ENCODE results near the gene HTRA3. TPM values are rescaled to one million over a fixed set of nuclear protein-coding genes. Genes with fewer than 3 reads are reported as not detected.

The HTRA3 gene
- total RNA-seq, 1 experiment from 2014 or later: not detected

DNA sequence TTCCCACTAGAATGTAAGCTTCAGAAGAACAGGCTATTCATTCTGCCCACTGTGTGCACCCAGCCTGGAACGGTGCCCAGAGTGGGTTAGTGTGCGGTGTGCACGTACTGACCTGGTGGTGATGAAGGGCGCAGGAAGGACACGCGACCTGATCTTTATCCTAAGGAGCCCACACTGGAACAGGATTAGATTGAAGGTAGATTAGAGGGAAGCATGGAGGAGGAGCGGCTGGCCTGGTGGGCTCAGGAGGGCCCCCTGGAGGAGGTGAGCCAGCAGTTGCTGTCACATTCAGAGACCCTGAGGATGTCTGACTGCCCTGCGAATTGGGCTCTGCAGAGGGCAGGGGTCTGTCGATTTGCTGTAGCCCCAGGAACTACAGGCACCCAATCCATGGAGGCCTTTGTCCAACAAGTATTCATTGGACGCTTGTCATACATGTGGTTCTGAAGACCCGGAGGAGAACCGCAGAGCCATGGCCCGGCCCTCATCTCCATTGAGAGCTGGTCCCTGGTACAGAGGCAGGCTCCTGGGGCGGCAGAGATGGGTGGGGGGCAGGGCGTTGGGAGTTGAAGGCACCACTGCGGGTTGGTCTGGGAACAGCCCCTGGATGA, 73.2 kb downstream of the HTRA3 start:
- BruUV-seq (replicated peaks): no TSS peak
- intact Hi-C loops (cut with micrococcal nuclease; ENCODE audit: unreplicated experiment): no loop called here
- TF ChIP-seq, protein P1, sequence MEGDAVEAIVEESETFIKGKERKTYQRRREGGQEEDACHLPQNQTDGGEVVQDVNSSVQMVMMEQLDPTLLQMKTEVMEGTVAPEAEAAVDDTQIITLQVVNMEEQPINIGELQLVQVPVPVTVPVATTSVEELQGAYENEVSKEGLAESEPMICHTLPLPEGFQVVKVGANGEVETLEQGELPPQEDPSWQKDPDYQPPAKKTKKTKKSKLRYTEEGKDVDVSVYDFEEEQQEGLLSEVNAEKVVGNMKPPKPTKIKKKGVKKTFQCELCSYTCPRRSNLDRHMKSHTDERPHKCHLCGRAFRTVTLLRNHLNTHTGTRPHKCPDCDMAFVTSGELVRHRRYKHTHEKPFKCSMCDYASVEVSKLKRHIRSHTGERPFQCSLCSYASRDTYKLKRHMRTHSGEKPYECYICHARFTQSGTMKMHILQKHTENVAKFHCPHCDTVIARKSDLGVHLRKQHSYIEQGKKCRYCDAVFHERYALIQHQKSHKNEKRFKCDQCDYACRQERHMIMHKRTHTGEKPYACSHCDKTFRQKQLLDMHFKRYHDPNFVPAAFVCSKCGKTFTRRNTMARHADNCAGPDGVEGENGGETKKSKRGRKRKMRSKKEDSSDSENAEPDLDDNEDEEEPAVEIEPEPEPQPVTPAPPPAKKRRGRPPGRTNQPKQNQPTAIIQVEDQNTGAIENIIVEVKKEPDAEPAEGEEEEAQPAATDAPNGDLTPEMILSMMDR (IDR thresholded peaks at IDR 0.05; ENCODE audit: unreplicated experiment): no peak
- CTCF ChIA-PET: no interaction called here
- no peaks in the 10 kb centered on the region for H3K36me3 Mint-ChIP-seq (ENCODE audit: insufficient read depth, unreplicated experiment)
- no peak overlapping the region for H3K27ac Mint-ChIP-seq (ENCODE audit: unreplicated experiment)
- H3K27me3 Mint-ChIP-seq (ENCODE audit: unreplicated experiment): peaks cover 65% of the 10 kb centered on the region
- H3K9me3 Mint-ChIP-seq (ENCODE audit: low read depth, unreplicated experiment): no peaks in the 10 kb centered on the region
- no peaks in the 10 kb centered on the region for H3K4me1 Mint-ChIP-seq (ENCODE audit: low read depth, unreplicated experiment)
- DNase-seq: no peak
- H3K4me3 Mint-ChIP-seq (ENCODE audit: low read depth, unreplicated experiment): no peak overlapping the region

DNA sequence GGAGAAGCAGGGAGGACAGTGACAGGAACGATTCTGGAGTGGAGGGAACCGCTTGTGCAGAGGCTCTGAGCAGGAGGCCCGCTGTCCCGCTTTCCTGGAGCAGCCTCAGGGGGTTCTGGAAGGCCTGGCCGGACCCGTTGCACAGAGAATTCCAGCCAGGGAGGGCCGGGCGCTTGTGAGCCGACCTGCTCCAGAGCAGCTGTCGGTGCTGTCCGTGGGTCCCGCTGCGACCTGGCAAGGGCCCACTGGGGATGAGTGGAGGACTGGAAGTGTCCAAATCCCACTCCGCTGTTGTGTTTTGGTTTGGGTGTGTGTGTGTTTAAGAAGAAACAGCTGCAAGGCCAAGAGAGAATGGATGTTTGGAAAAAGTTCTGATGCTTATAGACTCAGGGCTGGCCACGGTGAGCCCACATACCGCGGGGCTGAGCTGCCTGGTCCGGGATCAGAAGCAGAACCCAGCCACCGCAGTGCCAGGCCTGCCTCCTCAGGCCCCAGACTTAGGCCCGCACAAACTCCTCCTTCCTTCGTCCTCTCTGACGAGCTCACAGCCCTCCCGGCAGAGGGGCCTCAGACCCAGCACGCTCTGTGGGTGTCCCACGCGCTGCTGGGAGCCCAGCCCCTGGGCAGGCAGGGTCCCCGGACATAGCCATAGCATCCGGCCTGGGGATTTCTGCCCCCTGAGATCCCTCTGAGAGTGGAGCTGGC, 73.9 kb downstream of the HTRA3 start:
- Mint-ChIP-seq H3K4me1 (ENCODE audit: low read depth, unreplicated experiment) (no peaks in the 10 kb centered on the region), H3K27me3 (ENCODE audit: unreplicated experiment) (peaks cover 58% of the 10 kb centered on the region)

DNA sequence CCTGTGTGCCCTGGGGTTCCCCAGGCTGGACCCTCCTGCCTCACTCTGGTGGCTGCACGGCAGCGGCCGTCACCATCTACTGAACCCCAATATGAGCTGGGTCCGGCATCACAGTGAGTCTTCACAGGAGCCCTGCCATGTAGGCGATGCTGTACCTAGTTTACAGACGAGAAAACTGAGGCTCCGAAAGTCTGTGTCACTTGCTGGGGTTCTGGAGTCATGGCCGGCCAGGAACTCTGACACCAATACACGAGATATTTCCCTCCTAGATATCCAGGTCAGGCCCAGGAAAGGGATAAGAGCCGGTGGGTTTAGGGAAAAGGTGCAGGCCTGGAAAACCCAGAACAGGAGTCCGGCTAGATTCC, 74.4 kb downstream of the HTRA3 start:
- H3K4me1 Mint-ChIP-seq (ENCODE audit: low read depth, unreplicated experiment): no peaks in the 10 kb centered on the region
- intact Hi-C loops (cut with micrococcal nuclease; ENCODE audit: unreplicated experiment): no loop called here
- no TSS peak for BruUV-seq (replicated peaks)
- H3K27me3 Mint-ChIP-seq (ENCODE audit: unreplicated experiment): peaks cover 53% of the 10 kb centered on the region
- no peaks in the 10 kb centered on the region for H3K9me3 Mint-ChIP-seq (ENCODE audit: low read depth, unreplicated experiment)
- no peaks in the 10 kb centered on the region for H3K36me3 Mint-ChIP-seq (ENCODE audit: insufficient read depth, unreplicated experiment)
- no peak overlapping the region for H3K4me3 Mint-ChIP-seq (ENCODE audit: low read depth, unreplicated experiment)
- CTCF ChIA-PET: no interaction called here
- no peak for DNase-seq
- TF ChIP-seq, protein P1 (IDR thresholded peaks at IDR 0.05; ENCODE audit: unreplicated experiment): no peak
- no peak overlapping the region for H3K27ac Mint-ChIP-seq (ENCODE audit: unreplicated experiment)

More for the DNA sequence above, 73.9 kb downstream of the HTRA3 start:
- Mint-ChIP-seq H3K27ac (ENCODE audit: unreplicated experiment) (no peak overlapping the region), H3K9me3 (ENCODE audit: low read depth, unreplicated experiment) (no peaks in the 10 kb centered on the region), H3K4me3 (ENCODE audit: low read depth, unreplicated experiment) (no peak overlapping the region), H3K36me3 (ENCODE audit: insufficient read depth, unreplicated experiment) (no peaks in the 10 kb centered on the region)
- no TSS peak for BruUV-seq (replicated peaks)
- DNase-seq: no peak
- intact Hi-C loops (cut with micrococcal nuclease; ENCODE audit: unreplicated experiment): no loop called here
- TF ChIP-seq, protein P1 (IDR thresholded peaks at IDR 0.05; ENCODE audit: unreplicated experiment): no peak
- CTCF ChIA-PET: no interaction called here

DNA sequence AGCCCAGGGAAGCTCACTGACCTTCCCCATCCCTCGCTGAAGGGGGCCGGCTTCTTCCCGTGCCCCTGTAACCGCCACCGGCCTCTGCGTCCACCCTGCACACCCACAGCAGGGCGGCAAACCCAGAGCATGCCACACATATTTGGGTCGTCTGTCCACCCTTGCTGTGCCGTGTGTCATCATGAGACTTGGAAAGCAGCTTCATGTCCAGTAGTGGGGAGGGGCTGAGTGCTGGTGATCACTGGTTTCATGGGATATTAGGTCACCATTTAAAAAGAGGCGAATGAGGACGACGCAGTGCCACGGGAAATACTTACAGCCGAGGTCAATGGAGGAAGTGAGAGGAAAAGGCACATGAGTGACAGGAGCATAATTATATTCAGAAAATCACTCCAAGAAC, 74.8 kb downstream of the HTRA3 start:
- Mint-ChIP-seq H3K4me3 (ENCODE audit: low read depth, unreplicated experiment) (no peak overlapping the region), H3K4me1 (ENCODE audit: low read depth, unreplicated experiment) (no peaks in the 10 kb centered on the region), H3K27ac (ENCODE audit: unreplicated experiment) (no peak overlapping the region), H3K27me3 (ENCODE audit: unreplicated experiment) (peaks cover 48% of the 10 kb centered on the region), H3K36me3 (ENCODE audit: insufficient read depth, unreplicated experiment) (no peaks in the 10 kb centered on the region), H3K9me3 (ENCODE audit: low read depth, unreplicated experiment) (no peaks in the 10 kb centered on the region)
- CTCF ChIA-PET: no interaction called here
- intact Hi-C loops (cut with micrococcal nuclease; ENCODE audit: unreplicated experiment): no loop called here
- BruUV-seq (replicated peaks): no TSS peak
- TF ChIP-seq, protein P1 (IDR thresholded peaks at IDR 0.05; ENCODE audit: unreplicated experiment): no peak
- DNase-seq: no peak

Measured in Calu3 (cell line).